Prostate gland (tissue), 2 donors: ENCODE measurements around the gene GGT5. TPM values are rescaled to one million over a fixed set of nuclear protein-coding genes. Genes with fewer than 3 reads are reported as not detected.

ENCODE experiments used
- DNase-seq: peaks from one replicate; pipeline ENCODE4 v3.0.0-alpha.2; 2019; ENCODE audit warnings: low spot score
- H3K27ac ChIP-seq, 2 donors: fragments of 200-600 bp; sonication (generic); 2 replicates each; pipeline ENCODE4 v1.5.1; 2017 to 2019
- H3K27me3 ChIP-seq: fragments of 200-600 bp; sonication (generic); replicated peaks from 2 replicates; pipeline ENCODE4 v1.5.1; 2019; ENCODE audit not compliant: insufficient read depth
- H3K36me3 ChIP-seq, 2 donors: fragments of 200-600 bp; sonication (generic); 1 replicate in 1 of 2; 2 replicates in 1 of 2; pipeline versions ENCODE4 v1.5.1 to v1.8.1; 2017 to 2019
- H3K4me1 ChIP-seq: fragments of 200-600 bp; sonication (generic); replicated peaks from 2 replicates; pipeline ENCODE4 v1.5.1; 2019
- H3K4me3 ChIP-seq, 2 donors: fragments of 200-600 bp; sonication (generic); 2 replicates each; pipeline ENCODE4 v1.5.1; 2017 to 2019
- H3K9me3 ChIP-seq: fragments of 200-600 bp; sonication (generic); 2 replicates; pipeline ENCODE4 v1.5.1; 2017
- CTCF ChIP-seq, 4 experiments: fragments of 200-600 bp in 2 of 4; fragments of 450-650 bp in 2 of 4; sonication (generic) in 2 of 4; IDR thresholded peaks; 1 replicate in 3 of 4; 2 replicates in 1 of 4; pipeline ENCODE4 v1.5.1; 2016 to 2019; ENCODE audit warnings: antibody characterized with exemption in 4 of 4, mild to moderate bottlenecking in 2 of 4, moderate library complexity in 2 of 4
- POLR2A ChIP-seq: fragments of 450-650 bp; IDR thresholded peaks from one replicate; pipeline ENCODE4 v1.6.1; 2016; ENCODE audit warnings: antibody characterized with exemption, mild to moderate bottlenecking
- POLR2AphosphoS5 ChIP-seq: sonication (generic); formaldehyde crosslinking; IDR thresholded peaks from one replicate; pipeline ENCODE4 v1.6.1; 2017; ENCODE audit warnings: antibody characterized with exemption
- WGBS: methylation state at CpG from one replicate; pipeline ENCODE4 v1.1.5; 2018; 5-methylcytosine and 5-hydroxymethylcytosine counted together
- intact Hi-C: fragments of 100-400 bp; cut with DNase I; formaldehyde crosslinking; loops from one replicate; pipeline ENCODE4 v1.14.2; 2022
- total RNA-seq, 2 donors: library from RNA; depleted of rRNA; stranded (reverse); fragments of >200 nt; gene quantifications; one replicate each; pipeline ENCODE4 v1.1.0, GENCODE V29; 2016

Gene GGT5
- total RNA-seq, 2 donors from 2014 or later, result 19.2 to 39.7 TPM

- no peak for TF ChIP-seq CTCF (IDR thresholded peaks at IDR 0.05)
- TF ChIP-seq POLR2A, result no peak
- no peak for TF ChIP-seq POLR2AphosphoS5
- Histone ChIP-seq H3K27me3 (no peaks in the 10 kb centered on the region), H3K27ac (no peak overlapping the region), H3K9me3 (no peaks in the 10 kb centered on the region), H3K36me3 (no peaks in the 10 kb centered on the region), H3K4me1 (no peaks in the 10 kb centered on the region), H3K4me3 (no peak overlapping the region)
- WGBS, result 91% methylated on average over 14 of the region's 14 CpGs
- intact Hi-C loops, result no loop called here
- DNase-seq, result no peak
These were observed 18.9 kb downstream of the GGT5 start for GRCh38 chr22:24225951-24226350.

- H3K27ac ChIP-seq, result no peak overlapping the region
- no peaks in the 10 kb centered on the region for H3K9me3 ChIP-seq
- no peaks in the 10 kb centered on the region for H3K27me3 ChIP-seq
- 77% methylated on average over 14 of the region's 14 CpGs for WGBS
- H3K4me1 ChIP-seq, result no peaks in the 10 kb centered on the region
- TF ChIP-seq CTCF (IDR thresholded peaks at IDR 0.05), result no peak
- no peak for TF ChIP-seq POLR2A
- TF ChIP-seq POLR2AphosphoS5, result no peak
- no peak overlapping the region for H3K4me3 ChIP-seq
- intact Hi-C loops, result no loop called here
- H3K36me3 ChIP-seq, result no peaks in the 10 kb centered on the region
- DNase-seq, result no peak
These were observed 19.8 kb downstream of the GGT5 start for GRCh38 chr22:24225044-24225601.

- no peaks in the 10 kb centered on the region for H3K27me3 ChIP-seq
- no peak overlapping the region for H3K4me3 ChIP-seq
- WGBS, result 100% methylated on average over 1 of the region's 1 CpG
- TF ChIP-seq POLR2A (no peak), POLR2AphosphoS5 (no peak), CTCF (IDR thresholded peaks at IDR 0.05) (no peak)
- H3K4me1 ChIP-seq, result no peaks in the 10 kb centered on the region
- H3K9me3 ChIP-seq, result no peaks in the 10 kb centered on the region
- intact Hi-C loops, result no loop called here
- H3K27ac ChIP-seq, result no peak overlapping the region
- no peak for DNase-seq
- no peaks in the 10 kb centered on the region for H3K36me3 ChIP-seq
These were observed 20.4 kb downstream of the GGT5 start for GRCh38 chr22:24224468-24224867.

GRCh38 chr22:24219750-24220149 is 25.1 kb downstream of the GGT5 start:
- Histone ChIP-seq H3K27me3 (no peaks in the 10 kb centered on the region), H3K27ac (no peak overlapping the region), H3K36me3 (no peaks in the 10 kb centered on the region), H3K4me1 (no peaks in the 10 kb centered on the region), H3K4me3 (no peak overlapping the region), H3K9me3 (no peaks in the 10 kb centered on the region)
- WGBS, result 95% methylated on average over 8 of the region's 9 CpGs
- TF ChIP-seq CTCF (IDR thresholded peaks at IDR 0.05) (no peak), POLR2A (no peak), POLR2AphosphoS5 (no peak)
- DNase-seq, result no peak
- intact Hi-C loops, result no loop called here

GRCh38 chr22:24217384-24217783 is 27.5 kb downstream of the GGT5 start:
- H3K4me3 ChIP-seq, result no peak overlapping the region
- 71% methylated on average over 3 of the region's 3 CpGs for WGBS
- no peaks in the 10 kb centered on the region for H3K4me1 ChIP-seq
- H3K36me3 ChIP-seq, result no peaks in the 10 kb centered on the region
- no peaks in the 10 kb centered on the region for H3K9me3 ChIP-seq
- intact Hi-C loops, result no loop called here
- no peak for DNase-seq
- TF ChIP-seq POLR2AphosphoS5 (no peak), POLR2A (no peak), CTCF (IDR thresholded peaks at IDR 0.05) (no peak)
- H3K27ac ChIP-seq, result no peak overlapping the region
- no peaks in the 10 kb centered on the region for H3K27me3 ChIP-seq
